Neural cell (in vitro differentiated cells): ENCODE measurements around the gene KRTAP10-6. TPM values are rescaled to one million over a fixed set of nuclear protein-coding genes. Genes with fewer than 3 reads are reported as not detected.
"Not testable (repeated sequence)": the region's sequence is repeated elsewhere in the genome, so short reads cannot be mapped to it uniquely, and the experiment has no call there.

Experiments used
- H2AFZ ChIP-seq: fragments of 200-600, 300-800 bp; sonication (generic), shearing (Covaris generic); 2 replicates; pipeline ENCODE4 v1.6.0; 2014; ENCODE audit warnings: low read depth, mild to moderate bottlenecking, antibody characterized with exemption, low read length, moderate library complexity
- H3F3A ChIP-seq: fragments of 200-600 bp; shearing (Covaris generic); 2 replicates; pipeline ENCODE4 v1.6.1; 2016; ENCODE audit warnings: mild to moderate bottlenecking, moderate library complexity, mixed read lengths, antibody characterized with exemption, low read length; ENCODE audit not compliant: insufficient read depth, poor library complexity, severe bottlenecking
- H3K27ac ChIP-seq: fragments of 200-600, 300-800 bp; sonication (generic), shearing (Covaris generic); 2 replicates; pipeline ENCODE4 v1.5.1; 2014; ENCODE audit warnings: mild to moderate bottlenecking, low read length, moderate library complexity
- H3K27me3 ChIP-seq: fragments of 300-800, 200-600 bp; sonication (generic), shearing (Covaris generic); 2 replicates; pipeline ENCODE4 v1.6.0; 2014; ENCODE audit warnings: mild to moderate bottlenecking, low read depth, low read length, moderate library complexity; ENCODE audit not compliant: insufficient read depth
- H3K36me3 ChIP-seq: fragments of 300-800, 200-600 bp; sonication (generic), shearing (Covaris generic); 2 replicates; pipeline ENCODE4 v1.5.1; 2014; ENCODE audit warnings: mild to moderate bottlenecking, antibody characterized with exemption, low read length, moderate library complexity; ENCODE audit not compliant: insufficient read depth
- H3K4me2 ChIP-seq: fragments of 300-800, 200-600 bp; sonication (generic), shearing (Covaris generic); 2 replicates; pipeline ENCODE4 v1.6.0; 2014; ENCODE audit warnings: mild to moderate bottlenecking, low read length
- H3K4me3 ChIP-seq: fragments of 300-800, 200-600 bp; sonication (generic), shearing (Covaris generic); 2 replicates; pipeline ENCODE4 v1.5.1; 2014; ENCODE audit warnings: mild to moderate bottlenecking, low read length, moderate library complexity
- H3K79me2 ChIP-seq: fragments of 200-600 bp; shearing (Covaris generic); replicated peaks from 2 replicates; pipeline ENCODE4 v1.6.0; 2014; ENCODE audit warnings: mild to moderate bottlenecking, low read length, moderate library complexity; ENCODE audit not compliant: insufficient read depth
- H3K9ac ChIP-seq: fragments of 300-800, 200-600 bp; sonication (generic), shearing (Covaris generic); 2 replicates; pipeline ENCODE4 v1.6.1; 2016; ENCODE audit warnings: mild to moderate bottlenecking, low read length, mixed read lengths
- H3K9me2 ChIP-seq: fragments of 200-600 bp; shearing (Covaris generic); 2 replicates; pipeline ENCODE4 v1.6.1; 2016; ENCODE audit warnings: mild to moderate bottlenecking, low read length, mixed read lengths; ENCODE audit not compliant: insufficient read depth
- H3K9me3 ChIP-seq: fragments of 200-600, 300-800 bp; sonication (generic), shearing (Covaris generic); 2 replicates; pipeline ENCODE4 v1.6.1; 2016; ENCODE audit warnings: mild to moderate bottlenecking, mixed run types, low read length, moderate library complexity, mixed read lengths
- H4K20me1 ChIP-seq: fragments of 200-600 bp; shearing (Covaris generic); 2 replicates; pipeline ENCODE4 v1.6.1; 2016; ENCODE audit warnings: mild to moderate bottlenecking, mixed run types; ENCODE audit not compliant: insufficient read depth
- CTCF ChIP-seq: fragments of 450-650 bp; IDR thresholded peaks from 2 replicates; pipeline ENCODE4 v1.5.1; 2014; ENCODE audit warnings: antibody characterized with exemption, mild to moderate bottlenecking, moderate library complexity; ENCODE audit not compliant: poor library complexity, severe bottlenecking
- EP300 ChIP-seq: fragments of 450-650 bp; conservative IDR thresholded peaks from 2 replicates; pipeline ENCODE4 v1.6.1; 2014; ENCODE audit warnings: antibody characterized with exemption, mild to moderate bottlenecking, moderate library complexity; ENCODE audit not compliant: poor library complexity, severe bottlenecking
- EZH2 ChIP-seq: fragments of 200-600, 300-800 bp; shearing (Covaris generic), sonication (generic); IDR thresholded peaks from 2 replicates; pipeline ENCODE4 v1.6.1; 2014; ENCODE audit warnings: antibody characterized with exemption, low read length, borderline replicate concordance, mild to moderate bottlenecking; ENCODE audit not compliant: insufficient read depth, poor library complexity, severe bottlenecking
- MXI1 ChIP-seq: fragments of 450-650 bp; conservative IDR thresholded peaks from 2 replicates; pipeline ENCODE4 v1.6.1; 2014; ENCODE audit warnings: antibody characterized with exemption, mild to moderate bottlenecking; ENCODE audit not compliant: poor library complexity, severe bottlenecking
- POLR2AphosphoS5 ChIP-seq: IDR thresholded peaks from 2 replicates; pipeline ENCODE4 v1.6.1; 2012
- RAD21 ChIP-seq: fragments of 450-650 bp; conservative IDR thresholded peaks from 2 replicates; pipeline ENCODE4 v1.6.1; 2014; ENCODE audit warnings: antibody characterized with exemption, mild to moderate bottlenecking, moderate library complexity
- REST ChIP-seq: IDR thresholded peaks from 2 replicates; pipeline ENCODE4 v1.6.1; 2012; ENCODE audit warnings: borderline replicate concordance
- SMC3 ChIP-seq: fragments of 450-650 bp; conservative IDR thresholded peaks from 2 replicates; pipeline ENCODE4 v1.6.1; 2014; ENCODE audit warnings: antibody characterized with exemption, mild to moderate bottlenecking, moderate library complexity; ENCODE audit not compliant: poor library complexity
- TAF1 ChIP-seq: IDR thresholded peaks from 2 replicates; pipeline ENCODE4 v1.6.1; 2012; ENCODE audit warnings: low read depth
- polyA plus RNA-seq: library from polyadenylated mRNA; depleted of rRNA; stranded (reverse); fragments of >200 nt; gene quantifications from 2 replicates; pipeline ENCODE4 v1.2.3, GENCODE V29; 2014

The KRTAP10-6 gene
- polyA plus RNA-seq, 1 donor from 2014 or later, result not detected

- Histone ChIP-seq H3K9me2 (no peaks in the 10 kb centered on the region), H3K9me3 (no peaks in the 10 kb centered on the region), H2AFZ (no peak within 1 kb of the TSS), H3K27ac (no peak within 1 kb of the TSS), H3F3A (no peaks in the 10 kb centered on the region), H3K79me2 (no peaks in the 10 kb centered on the region), H3K4me2 (no peak within 1 kb of the TSS), H3K36me3 (no peaks in the 10 kb centered on the region), H3K9ac (no peak within 1 kb of the TSS), H3K27me3 (no peaks in the 10 kb centered on the region), H3K4me3 (no peak within 1 kb of the TSS), H4K20me1 (no peaks in the 10 kb centered on the region)
- TF ChIP-seq EP300 (no peak), SMC3 (no peak), REST (no peak), CTCF (no peak), EZH2 (no peak), TAF1 (no peak), MXI1 (no peak), RAD21 (no peak), POLR2AphosphoS5 (no peak)
Observed at GRCh38 chr21:44551340-44551961, 40.9 kb downstream of the KRTAP10-6 start, which contains the start of gene KRTAP10-2. KRTAP10-2 (minus strand) TSS chr21:44551505; CDS start chr21:44551458, 47 bp downstream.

- Histone ChIP-seq H3K4me3 (no peak overlapping the region), H3K36me3 (no peaks in the 10 kb centered on the region), H2AFZ (no peak overlapping the region), H3K27me3 (no peaks in the 10 kb centered on the region), H3K9me3 (no peaks in the 10 kb centered on the region), H3F3A (no peaks in the 10 kb centered on the region), H4K20me1 (no peaks in the 10 kb centered on the region), H3K4me2 (no peak overlapping the region), H3K27ac (no peak overlapping the region), H3K9me2 (no peaks in the 10 kb centered on the region), H3K9ac (no peak overlapping the region), H3K79me2 (no peaks in the 10 kb centered on the region)
- no peak for TF ChIP-seq RAD21
- no peak for TF ChIP-seq REST
- no peak for TF ChIP-seq TAF1
- no peak for TF ChIP-seq EZH2
- no peak for TF ChIP-seq SMC3
- no peak for TF ChIP-seq MXI1
- TF ChIP-seq POLR2AphosphoS5, result no peak
- no peak for TF ChIP-seq EP300
- TF ChIP-seq CTCF, result no peak
Observed at GRCh38 chr21:44550807-44551206, 41.5 kb downstream of the KRTAP10-6 start.

- not testable (repeated sequence) for H3F3A ChIP-seq, H3K27me3 ChIP-seq
Observed at GRCh38 chr21:44550285-44550684, 42.0 kb downstream of the KRTAP10-6 start.

More at GRCh38 chr21:44550285-44550684, 42.0 kb downstream of the KRTAP10-6 start:
- not testable (repeated sequence) for H3K9me3 ChIP-seq, H3K27ac ChIP-seq, H3K4me3 ChIP-seq, H2AFZ ChIP-seq, H3K79me2 ChIP-seq, H3K9ac ChIP-seq, H3K4me2 ChIP-seq, H3K9me2 ChIP-seq, H4K20me1 ChIP-seq, H3K36me3 ChIP-seq
